Posterior vena cava (tissue), 2 donors: ENCODE data around the gene PARD3B. TPM values are rescaled to one million over a fixed set of nuclear protein-coding genes. Genes with fewer than 3 reads are reported as not detected.

ENCODE experiments used
- DNase-seq: peaks from one replicate; pipeline ENCODE4 v3.0.0-alpha.2; 2020; ENCODE audit warnings: low spot score
- intact Hi-C, 2 donors: fragments of 100-400 bp; cut with DNase I; formaldehyde crosslinking; loops; one replicate each; pipeline versions ENCODE4 v1.14.1 to v1.14.2; 2022 to 2023
- total RNA-seq, 2 donors: library from RNA; stranded (reverse); fragmentation: NEBNext Ultra II Directional; extraction: Animal tissue kit (Norgen Biotek cat#: 25700); gene quantifications; one replicate each; pipeline ENCODE4 v1.2.1, GENCODE V29; 2021
- donor health status: DM: yes; HTN: yes; CAD: no.
- donor health status: DM: yes; HTN: yes; CAD: no.

PARD3B gene
- total RNA-seq, 2 donors from 2014 or later = 37.0 to 48.1 TPM

- intact Hi-C loops = no loop called here
- DNase-seq = no peak
Measured at GRCh38 chr2:204898928-204899640, 353.8 kb downstream of the PARD3B start.

GRCh38 chr2:204899983-204900382, 354.7 kb downstream of the PARD3B start:
- intact Hi-C loops = no loop called here

GRCh38 chr2:204900487-204900886, 355.2 kb downstream of the PARD3B start:
- intact Hi-C loops = no loop called here
- DNase-seq = no peak

More at GRCh38 chr2:204899983-204900382, 354.7 kb downstream of the PARD3B start:
- DNase-seq = no peak

GRCh38 chr2:204900910-204901309, 355.6 kb downstream of the PARD3B start:
- intact Hi-C loops = no loop called here
- no peak for DNase-seq

- intact Hi-C loops = no loop called here
- DNase-seq = no peak
Measured at GRCh38 chr2:204901591-204901990, 356.3 kb downstream of the PARD3B start.

- DNase-seq = no peak
- intact Hi-C loops = no loop called here
Measured at GRCh38 chr2:204909791-204910190, 364.5 kb downstream of the PARD3B start.

GRCh38 chr2:204913312-204913711, 368.0 kb downstream of the PARD3B start:
- DNase-seq = no peak
- intact Hi-C loops = no loop called here

- DNase-seq = no peak
- intact Hi-C loops = no loop called here
Measured at GRCh38 chr2:204913854-204914464, 368.7 kb downstream of the PARD3B start.

GRCh38 chr2:204914708-204915107, 369.4 kb downstream of the PARD3B start:
- no peak for DNase-seq
- intact Hi-C loops = no loop called here

- intact Hi-C loops = no loop called here
- no peak for DNase-seq
Measured at GRCh38 chr2:204917089-204917701, 371.9 kb downstream of the PARD3B start.

- intact Hi-C loops = no loop called here
- no peak for DNase-seq
Measured at GRCh38 chr2:204920776-204921175, 375.5 kb downstream of the PARD3B start.

GRCh38 chr2:204923957-204924356, 378.7 kb downstream of the PARD3B start:
- no peak for DNase-seq
- intact Hi-C loops = no loop called here

- intact Hi-C loops = no loop called here
- no peak for DNase-seq
Measured at GRCh38 chr2:204931562-204931961, 386.3 kb downstream of the PARD3B start.

- intact Hi-C loops = no loop called here
Measured at GRCh38 chr2:204933735-204934374, 388.6 kb downstream of the PARD3B start.

GRCh38 chr2:204944927-204945326, 399.7 kb downstream of the PARD3B start:
- no peak for DNase-seq
- intact Hi-C loops = no loop called here

More at GRCh38 chr2:204933735-204934374, 388.6 kb downstream of the PARD3B start:
- no peak for DNase-seq

GRCh38 chr2:204945376-204945775, 400.1 kb downstream of the PARD3B start:
- no peak for DNase-seq
- intact Hi-C loops = no loop called here

- intact Hi-C loops = no loop called here
- DNase-seq = no peak
Measured at GRCh38 chr2:204946892-204947291, 401.6 kb downstream of the PARD3B start.

- intact Hi-C loops = no loop called here
Measured at GRCh38 chr2:204947405-204947804, 402.1 kb downstream of the PARD3B start.

GRCh38 chr2:204948024-204948763, 402.9 kb downstream of the PARD3B start:
- DNase-seq = no peak
- intact Hi-C loops = no loop called here

More at GRCh38 chr2:204947405-204947804, 402.1 kb downstream of the PARD3B start:
- DNase-seq = no peak
